ENCODE results near the gene SMG6. TPM values are rescaled to one million over a fixed set of nuclear protein-coding genes. Genes with fewer than 3 reads are reported as not detected.

The SMG6 gene
- total RNA-seq, 1 donor from 2014 or later = 39.7 TPM

DNA sequence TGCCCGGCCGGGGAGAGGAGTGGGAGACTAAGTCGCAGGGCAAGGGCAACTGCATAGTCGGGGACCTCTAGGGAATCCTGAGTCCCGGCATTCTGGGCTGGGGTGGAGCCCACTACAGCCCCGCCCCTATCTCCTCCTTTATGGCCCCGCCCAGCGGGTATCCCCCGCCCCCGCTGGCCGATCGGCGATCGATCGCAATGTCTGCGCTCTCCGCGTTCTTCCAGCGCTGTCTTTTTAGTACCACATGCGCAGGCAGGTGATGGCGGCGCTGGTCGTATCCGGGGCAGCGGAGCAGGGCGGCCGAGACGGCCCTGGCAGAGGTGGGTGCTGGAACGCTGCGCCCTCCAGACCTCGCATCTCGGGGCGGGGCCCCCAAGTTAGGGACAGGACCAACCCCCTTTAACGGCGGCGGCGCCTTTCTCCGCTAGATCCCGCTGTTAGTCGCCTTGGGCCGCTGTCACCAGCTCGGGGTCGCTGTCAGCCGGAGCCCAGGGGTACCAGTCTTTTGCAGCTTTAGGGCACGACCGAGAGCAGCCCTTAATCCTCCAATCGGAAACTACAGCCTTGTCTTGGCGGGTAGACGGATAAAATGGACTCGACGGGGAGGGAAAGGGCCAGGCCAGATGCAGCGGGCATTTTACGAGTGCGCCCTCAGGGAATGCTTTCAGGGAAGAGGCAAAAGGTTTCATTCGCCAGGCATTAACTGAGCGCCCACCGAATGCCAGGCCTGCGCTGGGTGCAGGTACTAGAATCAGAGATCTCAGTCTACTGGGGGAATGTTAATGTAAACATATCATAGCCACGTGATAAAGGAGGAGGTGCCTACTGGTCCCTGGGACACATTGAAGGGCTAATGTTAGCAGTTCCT lies 273.4 kb downstream of the SMG6 start, which contains the start of gene DPH1:
Gene DPH1 (plus strand): TSS at position 243 of the 868 bp plus-strand sequence. CDS start 17 bp downstream, at position 260.
- H3K9me3 Mint-ChIP-seq (ENCODE audit: unreplicated experiment) = peaks cover 3% of the 10 kb centered on the region
- Histone ChIP-seq H3K36me3 (ENCODE audit: insufficient read depth, low read length) (no peaks in the 10 kb centered on the region), H3K4me1 (ENCODE audit: insufficient read depth, low read length) (peaks cover 13% of the 10 kb centered on the region), H3K79me2 (ENCODE audit: insufficient read depth, low read length) (peaks cover 11% of the 10 kb centered on the region), H3K4me3 (ENCODE audit: insufficient read depth, low read depth, low read length) (peak within 1 kb of the TSS; percentile 96), H3K27ac (ENCODE audit: low read depth, low read length) (peak within 1 kb of the TSS; percentile 58), H3K4me2 (ENCODE audit: low read length) (peak within 1 kb of the TSS; percentile 95), H2AFZ (ENCODE audit: low read depth, low read length) (peak within 1 kb of the TSS; percentile 92), H3K9me3 (ENCODE audit: insufficient read depth, low read depth, low read length) (no peaks in the 10 kb centered on the region), H4K20me1 (ENCODE audit: insufficient read depth, low read length) (peaks cover 4% of the 10 kb centered on the region), H3K9ac (ENCODE audit: low read length) (peak within 1 kb of the TSS; percentile 89), H3K27me3 (ENCODE audit: insufficient read depth, low read length) (peaks cover 7% of the 10 kb centered on the region)
- H3K27ac Mint-ChIP-seq (ENCODE audit: unreplicated experiment) = peak within 1 kb of the TSS; percentile 62
- TF ChIP-seq, protein P1, sequence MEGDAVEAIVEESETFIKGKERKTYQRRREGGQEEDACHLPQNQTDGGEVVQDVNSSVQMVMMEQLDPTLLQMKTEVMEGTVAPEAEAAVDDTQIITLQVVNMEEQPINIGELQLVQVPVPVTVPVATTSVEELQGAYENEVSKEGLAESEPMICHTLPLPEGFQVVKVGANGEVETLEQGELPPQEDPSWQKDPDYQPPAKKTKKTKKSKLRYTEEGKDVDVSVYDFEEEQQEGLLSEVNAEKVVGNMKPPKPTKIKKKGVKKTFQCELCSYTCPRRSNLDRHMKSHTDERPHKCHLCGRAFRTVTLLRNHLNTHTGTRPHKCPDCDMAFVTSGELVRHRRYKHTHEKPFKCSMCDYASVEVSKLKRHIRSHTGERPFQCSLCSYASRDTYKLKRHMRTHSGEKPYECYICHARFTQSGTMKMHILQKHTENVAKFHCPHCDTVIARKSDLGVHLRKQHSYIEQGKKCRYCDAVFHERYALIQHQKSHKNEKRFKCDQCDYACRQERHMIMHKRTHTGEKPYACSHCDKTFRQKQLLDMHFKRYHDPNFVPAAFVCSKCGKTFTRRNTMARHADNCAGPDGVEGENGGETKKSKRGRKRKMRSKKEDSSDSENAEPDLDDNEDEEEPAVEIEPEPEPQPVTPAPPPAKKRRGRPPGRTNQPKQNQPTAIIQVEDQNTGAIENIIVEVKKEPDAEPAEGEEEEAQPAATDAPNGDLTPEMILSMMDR (IDR thresholded peaks at IDR 0.05; ENCODE audit: insufficient read depth, low read depth, low read length) = no peak
- TF ChIP-seq EZH2 (IDR thresholded peaks at IDR 0.05; ENCODE audit: insufficient read depth, low read length) = no peak
- DNase-seq (ENCODE audit: low read depth) = peak; percentile 86
- peaks cover 9% of the 10 kb centered on the region for H3K4me1 Mint-ChIP-seq (ENCODE audit: low read depth, unreplicated experiment)
- FAIRE-seq = no peak
- peaks cover 27% of the 10 kb centered on the region for H3K27me3 Mint-ChIP-seq (ENCODE audit: low read depth, unreplicated experiment)
- peak within 1 kb of the TSS; percentile 99 for H3K4me3 Mint-ChIP-seq (ENCODE audit: unreplicated experiment)
- H3K36me3 Mint-ChIP-seq (ENCODE audit: low read depth, unreplicated experiment) = peaks cover 1% of the 10 kb centered on the region

DNA sequence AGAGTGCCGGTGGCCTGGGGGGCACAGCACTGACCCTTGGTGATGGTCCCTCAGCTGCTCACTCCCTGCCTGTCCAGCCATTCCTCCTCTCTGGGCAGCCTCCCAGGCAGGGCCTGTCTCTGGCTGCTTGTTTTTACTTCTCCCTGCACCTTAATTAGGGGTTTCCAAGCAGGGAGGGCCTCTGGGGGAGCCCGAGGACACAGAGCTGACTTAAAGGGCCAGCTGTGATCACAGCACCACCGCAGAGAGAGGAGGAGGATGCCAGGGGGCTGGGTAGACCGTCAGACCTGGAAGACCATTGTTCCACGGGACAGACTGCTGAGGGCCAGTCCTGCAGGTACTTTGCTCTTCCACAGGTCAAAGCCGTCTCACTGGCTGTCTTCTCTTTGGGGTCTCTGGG lies 274.8 kb downstream of the SMG6 start:
- no peak overlapping the region for H3K4me3 ChIP-seq (ENCODE audit: insufficient read depth, low read depth, low read length)
- H3K36me3 Mint-ChIP-seq (ENCODE audit: low read depth, unreplicated experiment) = peaks cover 1% of the 10 kb centered on the region
- peaks cover 4% of the 10 kb centered on the region for H4K20me1 ChIP-seq (ENCODE audit: insufficient read depth, low read length)
- DNase-seq (ENCODE audit: low read depth) (no peak), FAIRE-seq (no peak)
- H3K4me3 Mint-ChIP-seq (ENCODE audit: unreplicated experiment) = no peak overlapping the region
- H3K36me3 ChIP-seq (ENCODE audit: insufficient read depth, low read length) = no peaks in the 10 kb centered on the region
- peaks cover 3% of the 10 kb centered on the region for H3K9me3 Mint-ChIP-seq (ENCODE audit: unreplicated experiment)
- H2AFZ ChIP-seq (ENCODE audit: low read depth, low read length) = no peak overlapping the region
- no peaks in the 10 kb centered on the region for H3K9me3 ChIP-seq (ENCODE audit: insufficient read depth, low read depth, low read length)
- no peak overlapping the region for H3K4me2 ChIP-seq (ENCODE audit: low read length)
- peaks cover 11% of the 10 kb centered on the region for H3K79me2 ChIP-seq (ENCODE audit: insufficient read depth, low read length)
- peaks cover 27% of the 10 kb centered on the region for H3K27me3 Mint-ChIP-seq (ENCODE audit: low read depth, unreplicated experiment)
- peaks cover 16% of the 10 kb centered on the region for H3K27me3 ChIP-seq (ENCODE audit: insufficient read depth, low read length)
- no peak overlapping the region for H3K9ac ChIP-seq (ENCODE audit: low read length)
- no peak overlapping the region for H3K27ac Mint-ChIP-seq (ENCODE audit: unreplicated experiment)
- TF ChIP-seq, protein P1 (IDR thresholded peaks at IDR 0.05; ENCODE audit: insufficient read depth, low read depth, low read length) = no peak
- no peak for TF ChIP-seq EZH2 (IDR thresholded peaks at IDR 0.05; ENCODE audit: insufficient read depth, low read length)
- peaks cover 20% of the 10 kb centered on the region for H3K4me1 ChIP-seq (ENCODE audit: insufficient read depth, low read length)
- no peak overlapping the region for H3K27ac ChIP-seq (ENCODE audit: low read depth, low read length)
- peaks cover 5% of the 10 kb centered on the region for H3K4me1 Mint-ChIP-seq (ENCODE audit: low read depth, unreplicated experiment)

DNA sequence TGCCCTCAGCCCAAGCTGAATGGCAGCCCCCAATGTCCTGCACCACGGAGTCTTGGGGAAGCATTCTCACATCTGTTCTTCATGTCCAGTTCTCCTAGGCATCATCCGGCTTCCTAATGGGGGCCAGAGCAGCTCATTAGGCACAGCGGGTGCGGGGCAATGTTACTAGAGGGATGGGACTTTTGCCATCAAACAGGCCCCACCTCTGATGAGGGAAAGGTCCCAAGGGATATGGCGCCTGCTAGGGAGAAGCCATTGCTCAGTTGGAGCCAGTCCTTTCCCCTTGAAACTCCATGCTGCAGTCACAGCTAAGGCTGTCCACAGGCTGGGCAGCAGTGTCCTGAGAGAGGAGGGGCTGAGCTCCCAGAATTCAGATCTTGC lies 275.4 kb downstream of the SMG6 start:
- H3K27ac Mint-ChIP-seq (ENCODE audit: unreplicated experiment) = no peak overlapping the region
- no peak overlapping the region for H3K4me3 ChIP-seq (ENCODE audit: insufficient read depth, low read depth, low read length)
- peaks cover 3% of the 10 kb centered on the region for H3K9me3 Mint-ChIP-seq (ENCODE audit: unreplicated experiment)
- peaks cover 3% of the 10 kb centered on the region for H3K4me1 Mint-ChIP-seq (ENCODE audit: low read depth, unreplicated experiment)
- H3K9ac ChIP-seq (ENCODE audit: low read length) = no peak overlapping the region
- H3K79me2 ChIP-seq (ENCODE audit: insufficient read depth, low read length) = peaks cover 11% of the 10 kb centered on the region
- peaks cover 2% of the 10 kb centered on the region for H4K20me1 ChIP-seq (ENCODE audit: insufficient read depth, low read length)
- TF ChIP-seq, protein P1 (IDR thresholded peaks at IDR 0.05; ENCODE audit: insufficient read depth, low read depth, low read length) = no peak
- no peak for TF ChIP-seq EZH2 (IDR thresholded peaks at IDR 0.05; ENCODE audit: insufficient read depth, low read length)
- H3K36me3 ChIP-seq (ENCODE audit: insufficient read depth, low read length) = no peaks in the 10 kb centered on the region
- H3K27me3 Mint-ChIP-seq (ENCODE audit: low read depth, unreplicated experiment) = peaks cover 27% of the 10 kb centered on the region
- H3K9me3 ChIP-seq (ENCODE audit: insufficient read depth, low read depth, low read length) = no peaks in the 10 kb centered on the region
- H3K4me3 Mint-ChIP-seq (ENCODE audit: unreplicated experiment) = no peak overlapping the region
- H2AFZ ChIP-seq (ENCODE audit: low read depth, low read length) = no peak overlapping the region
- DNase-seq (ENCODE audit: low read depth) (no peak), FAIRE-seq (no peak)
- H3K36me3 Mint-ChIP-seq (ENCODE audit: low read depth, unreplicated experiment) = peaks cover 1% of the 10 kb centered on the region
- no peak overlapping the region for H3K27ac ChIP-seq (ENCODE audit: low read depth, low read length)
- H3K27me3 ChIP-seq (ENCODE audit: insufficient read depth, low read length) = peaks cover 19% of the 10 kb centered on the region
- peaks cover 20% of the 10 kb centered on the region for H3K4me1 ChIP-seq (ENCODE audit: insufficient read depth, low read length)
- H3K4me2 ChIP-seq (ENCODE audit: low read length) = no peak overlapping the region

Data from astrocyte (in vitro differentiated cells and primary cell).